ENCODE results near the gene ZWINT.
A peak's percentile ranks its signal among the peaks of the same experiment; 100 is the strongest.

Gene ZWINT

GRCh38 chr10:56360967-56361612 is at the start of gene ZWINT:
Gene ZWINT, minus strand, starts transcription at chr10:56361259. Its CDS starts 23 bp downstream, at chr10:56361236.
- DNase-seq (ENCODE audit: low read depth in 2 of 2) = peak; percentile 90 to 91

- no peak for DNase-seq (ENCODE audit: low read depth in 2 of 2)
These were observed 22.7 kb upstream of the ZWINT start for GRCh38 chr10:56383806-56384205.

- no peak for DNase-seq (ENCODE audit: low read depth in 2 of 2)
These were observed 9.4 kb upstream of the ZWINT start for GRCh38 chr10:56370217-56371113.

- no peak for DNase-seq (ENCODE audit: low read depth in 2 of 2)
These were observed 484 bp downstream of the ZWINT start for GRCh38 chr10:56360583-56360966.

- no peak for DNase-seq (ENCODE audit: low read depth in 2 of 2)
These were observed 1.2 kb downstream of the ZWINT start for GRCh38 chr10:56359837-56360236.

GRCh38 chr10:56357018-56357417 is 4.0 kb downstream of the ZWINT start:
- DNase-seq (ENCODE audit: low read depth in 2 of 2) = no peak

GRCh38 chr10:56351909-56352630 is 9.0 kb downstream of the ZWINT start:
- DNase-seq (ENCODE audit: low read depth in 2 of 2) = no peak

GRCh38 chr10:56349611-56350010 is 11.4 kb downstream of the ZWINT start:
- no peak for DNase-seq (ENCODE audit: low read depth in 2 of 2)

- DNase-seq (ENCODE audit: low read depth in 2 of 2) = no peak
These were observed 13.0 kb downstream of the ZWINT start for GRCh38 chr10:56348101-56348500.

- no peak for DNase-seq (ENCODE audit: low read depth in 2 of 2)
These were observed 14.1 kb downstream of the ZWINT start for GRCh38 chr10:56346845-56347415.

GRCh38 chr10:56341612-56342011 is 19.4 kb downstream of the ZWINT start:
- no peak for DNase-seq (ENCODE audit: low read depth in 2 of 2)

GRCh38 chr10:56329961-56330360 is 31.1 kb downstream of the ZWINT start:
- no peak for DNase-seq (ENCODE audit: low read depth in 2 of 2)

- DNase-seq (ENCODE audit: low read depth in 2 of 2) = no peak
These were observed 33.9 kb downstream of the ZWINT start for GRCh38 chr10:56327118-56327517.

- no peak for DNase-seq (ENCODE audit: low read depth in 2 of 2)
These were observed 41.7 kb downstream of the ZWINT start for GRCh38 chr10:56319386-56319785.

GRCh38 chr10:56318816-56319215 is 42.2 kb downstream of the ZWINT start:
- no peak for DNase-seq (ENCODE audit: low read depth in 2 of 2)

- no peak for DNase-seq (ENCODE audit: low read depth in 2 of 2)
These were observed 43.5 kb downstream of the ZWINT start for GRCh38 chr10:56317603-56318002.

GRCh38 chr10:56316603-56317002 is 44.5 kb downstream of the ZWINT start:
- no peak for DNase-seq (ENCODE audit: low read depth in 2 of 2)
